Left hindlimb (tissue), 1 donor: ENCODE data around the gene VIPR2.

Experiments
- DNase-seq: peaks from one replicate; pipeline ENCODE4 v3.0.0-alpha.2; 2018

VIPR2 gene

GRCh38 chr7:159035571-159036073, 109.0 kb downstream of the VIPR2 start:
- no peak for DNase-seq

- DNase-seq, result no peak
Measured at GRCh38 chr7:159034988-159035387, 109.7 kb downstream of the VIPR2 start.

GRCh38 chr7:159034394-159034793, 110.3 kb downstream of the VIPR2 start:
- no peak for DNase-seq

- DNase-seq, result no peak
Measured at GRCh38 chr7:159033956-159034355, 110.7 kb downstream of the VIPR2 start.

GRCh38 chr7:159033473-159033825, 111.2 kb downstream of the VIPR2 start:
- DNase-seq, result no peak

GRCh38 chr7:159032753-159033472, 111.8 kb downstream of the VIPR2 start:
- DNase-seq, result peak; percentile 8

GRCh38 chr7:159032322-159032721, 112.3 kb downstream of the VIPR2 start:
- DNase-seq, result no peak

GRCh38 chr7:159031750-159032149, 112.9 kb downstream of the VIPR2 start:
- peak; percentile 22 for DNase-seq

GRCh38 chr7:159031135-159031701, 113.4 kb downstream of the VIPR2 start:
- DNase-seq, result peak; percentile 26

GRCh38 chr7:159030490-159031134, 114.1 kb downstream of the VIPR2 start:
- peak; percentile 69 for DNase-seq

GRCh38 chr7:159028508-159029401, 115.9 kb downstream of the VIPR2 start:
- DNase-seq, result peak; percentile 18

GRCh38 chr7:159027789-159028507, 116.7 kb downstream of the VIPR2 start:
- peak; percentile 30 for DNase-seq

GRCh38 chr7:159027056-159027788, 117.4 kb downstream of the VIPR2 start:
- peak; percentile 20 for DNase-seq

GRCh38 chr7:159026271-159027055, 118.2 kb downstream of the VIPR2 start:
- DNase-seq, result peak; percentile 30

GRCh38 chr7:159025161-159025779, 119.4 kb downstream of the VIPR2 start:
- DNase-seq, result peak; percentile 4

GRCh38 chr7:159024280-159024951, 120.3 kb downstream of the VIPR2 start:
- peak; percentile 12 for DNase-seq

- peak; percentile 3 for DNase-seq
Measured at GRCh38 chr7:159023746-159024145, 120.9 kb downstream of the VIPR2 start.

GRCh38 chr7:159023206-159023605, 121.5 kb downstream of the VIPR2 start:
- peak; percentile 24 for DNase-seq

- DNase-seq, result peak; percentile 31
Measured at GRCh38 chr7:159022238-159022993, 122.3 kb downstream of the VIPR2 start.
